OCI-LY7 (cell line): ENCODE data around the gene EVX2.

Source experiments
- EZH2phosphoT487 ChIP-seq: fragments of 200-600 bp; sonication (generic); IDR thresholded peaks from 2 replicates; pipeline ENCODE4 v1.6.1; 2018; ENCODE audit warnings: low read depth, borderline replicate concordance, mild to moderate bottlenecking, mixed run types, antibody characterized with exemption, low read length, moderate library complexity, mixed read lengths
- TF ChIP-seq, protein P1 (sequence below): fragments of 200-600 bp; sonication (generic); conservative IDR thresholded peaks from 2 replicates; pipeline ENCODE4 v1.5.1; 2014; ENCODE audit warnings: mild to moderate bottlenecking, antibody characterized with exemption, low read length, moderate library complexity, mixed read lengths

DNA sequence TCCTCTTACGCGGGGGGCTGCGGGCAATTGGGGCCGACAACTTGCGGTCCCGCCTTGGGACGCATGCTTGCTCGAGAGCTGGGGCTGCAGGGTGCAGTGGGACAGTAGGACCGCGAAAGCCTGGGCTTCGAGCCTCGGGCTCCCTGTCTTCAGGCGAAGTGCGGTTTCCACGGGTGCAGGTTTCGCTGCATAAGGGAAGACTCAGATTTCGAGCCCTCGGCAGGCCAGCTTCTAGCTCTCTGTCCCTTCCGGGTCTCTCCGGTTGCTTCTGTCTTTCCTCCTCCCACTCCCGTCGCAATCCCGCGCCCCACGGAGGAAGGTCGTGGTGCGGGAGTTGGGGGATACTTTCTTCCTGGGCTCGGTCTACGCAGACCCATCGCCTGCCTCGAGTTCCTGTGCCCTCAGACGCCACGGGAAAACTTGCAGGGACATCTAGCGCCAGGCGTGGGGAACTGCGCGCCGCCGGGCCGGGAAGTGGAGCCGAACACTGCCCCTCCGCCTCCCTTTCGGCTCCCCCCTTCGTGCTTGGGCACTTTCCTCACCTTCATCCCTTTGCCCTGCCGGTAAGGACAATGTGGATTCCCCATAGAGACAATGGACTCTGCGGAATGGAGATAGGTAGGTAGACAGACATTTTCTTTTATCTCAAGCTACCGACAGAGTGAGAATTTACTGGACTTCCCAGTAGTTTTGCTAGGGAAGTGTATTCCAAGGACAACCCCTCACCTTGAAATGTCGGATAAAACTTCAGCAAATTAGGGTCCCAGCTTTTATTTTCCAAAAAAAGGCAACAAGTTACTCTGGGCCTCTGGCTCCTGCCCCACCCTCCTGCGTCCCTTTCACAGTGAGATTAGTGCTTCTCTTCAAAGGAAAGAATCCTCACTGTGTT is 4.5 kb upstream of the EVX2 start:
- TF ChIP-seq, protein P1, sequence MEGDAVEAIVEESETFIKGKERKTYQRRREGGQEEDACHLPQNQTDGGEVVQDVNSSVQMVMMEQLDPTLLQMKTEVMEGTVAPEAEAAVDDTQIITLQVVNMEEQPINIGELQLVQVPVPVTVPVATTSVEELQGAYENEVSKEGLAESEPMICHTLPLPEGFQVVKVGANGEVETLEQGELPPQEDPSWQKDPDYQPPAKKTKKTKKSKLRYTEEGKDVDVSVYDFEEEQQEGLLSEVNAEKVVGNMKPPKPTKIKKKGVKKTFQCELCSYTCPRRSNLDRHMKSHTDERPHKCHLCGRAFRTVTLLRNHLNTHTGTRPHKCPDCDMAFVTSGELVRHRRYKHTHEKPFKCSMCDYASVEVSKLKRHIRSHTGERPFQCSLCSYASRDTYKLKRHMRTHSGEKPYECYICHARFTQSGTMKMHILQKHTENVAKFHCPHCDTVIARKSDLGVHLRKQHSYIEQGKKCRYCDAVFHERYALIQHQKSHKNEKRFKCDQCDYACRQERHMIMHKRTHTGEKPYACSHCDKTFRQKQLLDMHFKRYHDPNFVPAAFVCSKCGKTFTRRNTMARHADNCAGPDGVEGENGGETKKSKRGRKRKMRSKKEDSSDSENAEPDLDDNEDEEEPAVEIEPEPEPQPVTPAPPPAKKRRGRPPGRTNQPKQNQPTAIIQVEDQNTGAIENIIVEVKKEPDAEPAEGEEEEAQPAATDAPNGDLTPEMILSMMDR: no peak
- TF ChIP-seq EZH2phosphoT487: no peak
